H1 (cell line): ENCODE results near the gene KIAA0513. TPM values are rescaled to one million over a fixed set of nuclear protein-coding genes. Genes with fewer than 3 reads are reported as not detected.

Source experiments
- CTCF ChIA-PET: fragments of 300-600 bp; sonication (Branson Sonifier 250); formaldehyde crosslinking; loops from one replicate; lab custom pipeline; 2021; ENCODE audit not compliant: partially characterized antibody; lab: Charles Lee
- POLR2A ChIA-PET: fragments of 300-600 bp; sonication (Branson Sonifier 250); formaldehyde crosslinking; loops from one replicate; lab custom pipeline; 2021; ENCODE audit warnings: inconsistent platforms; ENCODE audit not compliant: partially characterized antibody; lab: Charles Lee
- DNase-seq, 2 experiments: peaks; one replicate each; pipeline versions ENCODE4 v3.0.0 to v3.0.0-alpha.2; 2010 to 2022; ENCODE audit warnings: low spot score in 2 of 2, low read depth in 1 of 2, mixed read lengths in 1 of 2
- FAIRE-seq: peaks from 2 replicates; lab custom pipeline; 2011; peaks lifted over from hg19 to GRCh38; lab: Jason Lieb, UNC
- H2AFZ ChIP-seq: 2 replicates; pipeline ENCODE4 v1.8.1; 2012; ENCODE audit warnings: low read length, inconsistent platforms
- H2AK5ac ChIP-seq: 2 replicates; pipeline ENCODE4 v1.6.1; 2013; ENCODE audit warnings: low read depth, low read length
- H2BK120ac ChIP-seq: replicated peaks from 2 replicates; pipeline ENCODE3; 2013; ENCODE audit warnings: low read depth, low read length, inconsistent platforms
- H2BK12ac ChIP-seq: 2 replicates; pipeline ENCODE4 v1.6.1; 2013; ENCODE audit warnings: low read depth, low read length
- H2BK15ac ChIP-seq: 2 replicates; pipeline ENCODE4 v1.6.1; 2013; ENCODE audit warnings: low read length
- H2BK20ac ChIP-seq: 2 replicates; pipeline ENCODE4 v1.6.1; 2013; ENCODE audit warnings: low read length
- H2BK5ac ChIP-seq: 2 replicates; pipeline ENCODE4 v1.6.1; 2013; ENCODE audit warnings: low read depth, low read length
- H3K14ac ChIP-seq: 2 replicates; pipeline ENCODE4 v1.6.1; 2013; ENCODE audit warnings: inconsistent platforms; ENCODE audit not compliant: insufficient read length
- H3K18ac ChIP-seq: 2 replicates; pipeline ENCODE4 v1.6.1; 2013; ENCODE audit warnings: low read length; ENCODE audit errors: extremely low read depth
- H3K23ac ChIP-seq: 2 replicates; pipeline ENCODE4 v1.6.1; 2013; ENCODE audit warnings: inconsistent platforms; ENCODE audit not compliant: insufficient read length
- H3K23me2 ChIP-seq: 2 replicates; pipeline ENCODE4 v1.6.1; 2013; ENCODE audit warnings: low read depth, low read length
- H3K27ac ChIP-seq: 2 replicates; pipeline ENCODE4 v1.6.1; 2011; ENCODE audit warnings: low read depth, low read length, inconsistent platforms
- H3K27me3 ChIP-seq, 4 experiments: replicated peaks in 1 of 4; 1 replicate in 1 of 4; 2 replicates in 3 of 4; pipeline versions ENCODE4 v1.6.1 to v1.8.1; 2011 to 2013; ENCODE audit warnings: low read length in 3 of 4, mild to moderate bottlenecking in 3 of 4, inconsistent platforms in 2 of 4, mixed read lengths in 2 of 4, moderate library complexity in 1 of 4; ENCODE audit not compliant: control insufficient read depth in 3 of 4, insufficient read depth in 3 of 4; ENCODE audit errors: extremely low read depth in 1 of 4
- H3K36me3 ChIP-seq, 4 experiments: 2 replicates each; pipeline versions ENCODE4 v1.6.1 to v1.8.1; 2011 to 2013; ENCODE audit warnings: mild to moderate bottlenecking in 4 of 4, low read length in 3 of 4, moderate library complexity in 2 of 4, control low read depth in 1 of 4, inconsistent platforms in 1 of 4; ENCODE audit not compliant: insufficient read depth in 4 of 4, control insufficient read depth in 2 of 4
- H3K4ac ChIP-seq: replicated peaks from 2 replicates; pipeline ENCODE3; 2013; ENCODE audit warnings: low read length, low read depth, mixed read lengths, inconsistent platforms; ENCODE audit not compliant: insufficient read length
- H3K4me1 ChIP-seq, 4 experiments: replicated peaks in 1 of 4; 1 replicate in 1 of 4; 2 replicates in 3 of 4; pipeline versions ENCODE4 v1.6.1 to v1.8.1; 2011 to 2013; ENCODE audit warnings: low read length in 3 of 4, inconsistent platforms in 2 of 4, mixed read lengths in 1 of 4; ENCODE audit not compliant: insufficient read depth in 4 of 4, control insufficient read depth in 3 of 4
- H3K4me2 ChIP-seq, 2 experiments: 2 replicates each; pipeline versions ENCODE4 v1.6.1 to v1.8.1; 2011 to 2013; ENCODE audit warnings: low read depth in 2 of 2, low read length in 2 of 2, control low read depth in 1 of 2, inconsistent platforms in 1 of 2, mild to moderate bottlenecking in 1 of 2; ENCODE audit not compliant: insufficient read depth in 1 of 2
- H3K4me3 ChIP-seq, 4 experiments: fragments of 200-600, 300-600 bp in 1 of 4; sonication (generic), shearing (Covaris generic), sonication (Bioruptor Twin) in 1 of 4; 2 replicates each; pipeline versions ENCODE4 v1.5.1 to v1.8.1; 2011 to 2016; ENCODE audit warnings: low read length in 4 of 4, low read depth in 3 of 4, control low read depth in 2 of 4, inconsistent platforms in 2 of 4, mild to moderate bottlenecking in 2 of 4, mixed read lengths in 1 of 4, moderate library complexity in 1 of 4; ENCODE audit not compliant: insufficient read depth in 2 of 4; ENCODE audit errors: extremely low read depth in 1 of 4
- H3K56ac ChIP-seq: replicated peaks from 2 replicates; pipeline ENCODE3; 2013; ENCODE audit warnings: low read depth, mild to moderate bottlenecking, mixed read lengths, low read length, inconsistent platforms; ENCODE audit not compliant: insufficient read length
- H3K79me1 ChIP-seq: 2 replicates; pipeline ENCODE4 v1.6.1; 2013; ENCODE audit warnings: low read depth, low read length, control low read depth
- H3K79me2 ChIP-seq, 2 experiments: 2 replicates each; pipeline versions ENCODE4 v1.6.1 to v1.8.1; 2012 to 2013; ENCODE audit warnings: low read length in 2 of 2, mild to moderate bottlenecking in 2 of 2, inconsistent platforms in 1 of 2; ENCODE audit not compliant: insufficient read depth in 2 of 2, control insufficient read depth in 1 of 2
- H3K9ac ChIP-seq, 4 experiments: replicated peaks in 1 of 4; 1 replicate in 1 of 4; 2 replicates in 3 of 4; pipeline versions ENCODE4 v1.6.1 to v1.8.1; 2011 to 2013; ENCODE audit warnings: low read depth in 3 of 4, low read length in 3 of 4, control low read depth in 2 of 4, mild to moderate bottlenecking in 2 of 4, moderate library complexity in 2 of 4, inconsistent platforms in 1 of 4; ENCODE audit errors: extremely low read depth in 1 of 4
- H3K9me3 ChIP-seq, 2 experiments: 2 replicates each; pipeline versions ENCODE4 v1.6.1 to v1.8.1; 2012 to 2013; ENCODE audit warnings: mild to moderate bottlenecking in 2 of 2, moderate library complexity in 2 of 2, control low read depth in 1 of 2, inconsistent platforms in 1 of 2, low read depth in 1 of 2, low read length in 1 of 2, mixed read lengths in 1 of 2; ENCODE audit not compliant: insufficient read depth in 2 of 2
- H4K20me1 ChIP-seq, 2 experiments: replicated peaks in 1 of 2; 2 replicates each; pipeline versions ENCODE3 to v1.8.1; 2011 to 2013; ENCODE audit warnings: inconsistent platforms in 2 of 2, low read length in 2 of 2, mild to moderate bottlenecking in 1 of 2; ENCODE audit not compliant: insufficient read depth in 2 of 2, control insufficient read depth in 1 of 2
- H4K5ac ChIP-seq: 2 replicates; pipeline ENCODE4 v1.6.1; 2013; ENCODE audit warnings: low read length, low read depth, mixed read lengths, inconsistent platforms; ENCODE audit not compliant: insufficient read length
- H4K8ac ChIP-seq: 2 replicates; pipeline ENCODE4 v1.8.0; 2013; ENCODE audit warnings: mild to moderate bottlenecking, moderate library complexity, low read length, inconsistent platforms; ENCODE audit not compliant: insufficient read depth; ENCODE audit errors: extremely low read depth
- H4K91ac ChIP-seq: replicated peaks from 2 replicates; pipeline ENCODE3; 2013; ENCODE audit warnings: low read length, mixed read lengths, inconsistent platforms; ENCODE audit not compliant: insufficient read length
- FOSL1 ChIP-seq: IDR thresholded peaks from 2 replicates; pipeline ENCODE4 v1.6.1; 2011; ENCODE audit warnings: mild to moderate bottlenecking, low read depth, low read length, moderate library complexity; ENCODE audit not compliant: insufficient read depth
- JUND ChIP-seq: IDR thresholded peaks from 2 replicates; pipeline ENCODE4 v1.6.1; 2011; ENCODE audit warnings: mild to moderate bottlenecking, improper control_type of control experiment, low read length
- KDM1A ChIP-seq: fragments of 200-600, 300-600 bp; sonication (generic); IDR thresholded peaks from 2 replicates; pipeline ENCODE4 v1.7.1; 2016; ENCODE audit warnings: mild to moderate bottlenecking, low read length, borderline replicate concordance
- SP1 ChIP-seq: IDR thresholded peaks from 2 replicates; pipeline ENCODE4 v1.6.1; 2011; ENCODE audit warnings: low read depth, low read length
- SUZ12 ChIP-seq: fragments of 200-600 bp; sonication (generic); IDR thresholded peaks from 2 replicates; pipeline ENCODE4 v1.6.1; 2012; ENCODE audit warnings: mild to moderate bottlenecking, inconsistent platforms, low read length, moderate library complexity, mixed read lengths
- TAF7 ChIP-seq: optimal IDR thresholded peaks from 2 replicates; pipeline ENCODE3; 2011; ENCODE audit warnings: low read depth, mild to moderate bottlenecking, inconsistent platforms, low read length, moderate library complexity, borderline replicate concordance
- WGBS, 2 experiments: shearing (Covaris generic) in 1 of 2; methylation state at CpG; one replicate each; pipeline versions ENCODE4 v1.1.6 to v1.1.7; 2013 to 2015; ENCODE audit warnings: low lambda C conversion rate in 2 of 2, mixed read lengths in 2 of 2, inconsistent platforms in 1 of 2, low coverage in 1 of 2, missing lambda C conversion rate in 1 of 2; ENCODE audit not compliant: insufficient replicate concordance in 2 of 2, insufficient coverage in 1 of 2, insufficient read length in 1 of 2; ENCODE audit errors: extremely low coverage in 1 of 2, missing lambda C conversion rate in 1 of 2; 5-methylcytosine and 5-hydroxymethylcytosine counted together
- polyA plus RNA-seq, 7 experiments: library from polyadenylated mRNA; depleted of rRNA in 3 of 7; stranded (reverse) in 5 of 7; unstranded in 2 of 7; fragments of >200 nt in 5 of 7; fragments of 200-250 nt in 2 of 7; gene quantifications; 1 replicate in 5 of 7; 2 replicates in 1 of 7; 4 replicates in 1 of 7; pipeline versions ENCODE4 v1.2.1 to v1.2.3, GENCODE V29; 2011 to 2013; ENCODE audit warnings: missing spikeins in 2 of 7, mixed read lengths in 2 of 7
- total RNA-seq: library from RNA; stranded (reverse); fragmentation: NEBNext Ultra II Directional; extraction: Animal tissue kit (Norgen Biotek cat#: 25700); gene quantifications from 2 replicates; pipeline ENCODE4 v1.2.1, GENCODE V29; 2021

KIAA0513 gene
- total and polyA plus RNA-seq, 2 of the 8 experiments (the other 6 are each of a cell fraction or from before 2014, with no cell fraction given), result 2.1 to 6.1 TPM

DNA sequence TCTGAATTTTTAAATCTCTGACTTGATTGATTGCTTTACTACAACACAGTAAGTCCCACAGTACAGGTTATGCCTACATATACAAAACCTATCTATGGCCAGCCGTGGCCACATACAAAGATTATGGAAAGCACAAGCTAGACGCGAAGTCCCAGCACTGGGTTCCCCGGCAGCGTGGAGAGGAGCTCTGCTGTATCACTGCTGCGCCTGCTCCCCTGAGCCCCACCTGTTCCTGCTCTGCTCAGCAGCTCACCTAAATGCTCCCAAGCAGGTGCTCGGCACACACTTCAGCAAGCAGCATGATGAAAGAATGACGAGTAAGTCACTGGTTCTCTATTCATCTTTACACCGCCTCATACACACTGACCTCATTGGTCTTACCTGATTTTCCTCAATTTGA lies 36.8 kb upstream of the KIAA0513 start:
- Histone ChIP-seq H2BK120ac (no peak overlapping the region), H2AFZ (no peak overlapping the region), H3K4ac (no peak overlapping the region), H3K4me1 (0 out of 7 replicates have a peak, but pooled peaks cover 0 to 3% (median 0%) of the 10 kb centered on the region in 4 experiments), H2AK5ac (no peak overlapping the region), H3K79me1 (no peaks in the 10 kb centered on the region), H2BK20ac (no peak overlapping the region), H2BK15ac (no peak overlapping the region), H3K9ac (no peak overlapping the region), H4K91ac (no peak overlapping the region), H3K4me2 (no peak overlapping the region), H3K9me3 (no peaks in the 10 kb centered on the region), H2BK12ac (no peak overlapping the region), H4K5ac (no peak overlapping the region), H4K20me1 (peaks cover 0 to 11% of the 10 kb centered on the region in 2 experiments), H3K56ac (no peak overlapping the region), H3K4me3 (no peak overlapping the region), H3K79me2 (peaks cover 3 to 6% of the 10 kb centered on the region in 2 experiments; a peak in 3 of 4 replicates), H3K27ac (no peak overlapping the region), H4K8ac (no peak overlapping the region), H3K36me3 (peaks cover 8 to 36% (median 12%) of the 10 kb centered on the region in 4 experiments), H3K14ac (no peak overlapping the region), H3K18ac (no peak overlapping the region), H3K23me2 (no peaks in the 10 kb centered on the region), H3K23ac (no peak overlapping the region), H2BK5ac (no peak overlapping the region), H3K27me3 (no peaks in the 10 kb centered on the region)
- POLR2A ChIA-PET, result no interaction called here
- no peak for DNase-seq
- WGBS, 2 experiments, result 94% methylated on average over 9 of the region's 9 CpGs; no CpG with 5 or more reads in 1 of the 2 experiments
- CTCF ChIA-PET, result interaction anchor here (0.6 to 2.5 kb wide), 5 partner anchors 10 to 137 kb away, joined by 3 to 11 read pairs (median 4); no protein-coding TSS in a partner anchor
- TF ChIP-seq SP1, result no peak
- no peak for TF ChIP-seq FOSL1
- TF ChIP-seq TAF7, result no peak
- TF ChIP-seq KDM1A, result no peak
- no peak for TF ChIP-seq SUZ12
- no peak for TF ChIP-seq JUND
- no peak for FAIRE-seq
